D721Med (cell line): ENCODE results near the gene SNX30.
A peak's percentile ranks its signal among the peaks of the same experiment; 100 is the strongest.

Experiments used
- DNase-seq: peaks from one replicate; pipeline ENCODE4 v3.0.0; 2011; ENCODE audit warnings: low spot score; ENCODE audit not compliant: insufficient read length
- FAIRE-seq: peaks from 2 replicates; lab custom pipeline; 2011; peaks lifted over from hg19 to GRCh38; lab: Jason Lieb, UNC
- TF ChIP-seq, protein P1 (sequence below): IDR thresholded peaks from 2 replicates; pipeline ENCODE4 v1.5.1; 2012; ENCODE audit warnings: mild to moderate bottlenecking, control low read depth; ENCODE audit not compliant: insufficient read depth; ENCODE audit errors: missing control alignments

Gene SNX30

DNA sequence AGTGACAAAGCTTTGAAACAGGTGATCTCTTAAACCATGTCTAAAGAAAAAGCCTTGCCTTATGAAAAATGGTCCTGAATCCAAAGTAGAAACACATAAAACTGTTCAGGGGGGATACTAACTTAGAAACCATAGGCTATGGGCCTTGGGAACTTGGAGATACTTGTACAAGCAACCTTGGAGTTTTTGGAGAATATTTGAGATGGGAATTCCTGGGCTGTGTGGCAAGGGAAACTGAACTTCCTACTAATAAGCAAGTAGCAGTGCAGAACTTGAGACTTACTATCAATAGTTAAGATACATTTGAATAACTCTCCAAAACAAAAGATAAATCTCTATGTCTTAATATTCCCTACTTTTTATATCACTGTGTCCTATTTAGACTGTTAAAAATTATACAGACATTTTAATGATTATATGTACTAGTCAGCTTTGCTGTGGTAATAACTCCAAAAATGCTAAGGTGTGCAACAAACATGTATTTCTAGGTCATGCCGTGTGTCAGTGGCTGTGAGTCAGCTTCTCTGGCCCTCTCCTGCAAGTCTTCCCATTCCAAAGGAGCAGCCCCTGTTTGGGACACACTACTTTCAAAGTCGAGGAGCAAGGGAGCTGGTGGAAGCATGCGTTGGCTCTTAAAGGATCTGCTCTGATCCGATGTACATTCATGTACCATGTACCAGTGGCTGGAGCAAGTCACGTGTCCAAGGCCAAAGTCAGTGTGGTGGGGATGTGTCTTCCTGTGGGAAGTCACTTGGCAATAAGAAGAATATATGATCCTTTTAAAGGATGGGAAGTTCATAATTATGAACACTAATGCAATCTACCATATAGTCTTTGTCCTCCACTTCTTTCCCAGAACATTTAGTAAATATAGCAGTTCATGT, 39.6 kb downstream of the SNX30 start:
- DNase-seq, result no peak
- TF ChIP-seq, protein P1, sequence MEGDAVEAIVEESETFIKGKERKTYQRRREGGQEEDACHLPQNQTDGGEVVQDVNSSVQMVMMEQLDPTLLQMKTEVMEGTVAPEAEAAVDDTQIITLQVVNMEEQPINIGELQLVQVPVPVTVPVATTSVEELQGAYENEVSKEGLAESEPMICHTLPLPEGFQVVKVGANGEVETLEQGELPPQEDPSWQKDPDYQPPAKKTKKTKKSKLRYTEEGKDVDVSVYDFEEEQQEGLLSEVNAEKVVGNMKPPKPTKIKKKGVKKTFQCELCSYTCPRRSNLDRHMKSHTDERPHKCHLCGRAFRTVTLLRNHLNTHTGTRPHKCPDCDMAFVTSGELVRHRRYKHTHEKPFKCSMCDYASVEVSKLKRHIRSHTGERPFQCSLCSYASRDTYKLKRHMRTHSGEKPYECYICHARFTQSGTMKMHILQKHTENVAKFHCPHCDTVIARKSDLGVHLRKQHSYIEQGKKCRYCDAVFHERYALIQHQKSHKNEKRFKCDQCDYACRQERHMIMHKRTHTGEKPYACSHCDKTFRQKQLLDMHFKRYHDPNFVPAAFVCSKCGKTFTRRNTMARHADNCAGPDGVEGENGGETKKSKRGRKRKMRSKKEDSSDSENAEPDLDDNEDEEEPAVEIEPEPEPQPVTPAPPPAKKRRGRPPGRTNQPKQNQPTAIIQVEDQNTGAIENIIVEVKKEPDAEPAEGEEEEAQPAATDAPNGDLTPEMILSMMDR, result no peak
- FAIRE-seq, result no peak

DNA sequence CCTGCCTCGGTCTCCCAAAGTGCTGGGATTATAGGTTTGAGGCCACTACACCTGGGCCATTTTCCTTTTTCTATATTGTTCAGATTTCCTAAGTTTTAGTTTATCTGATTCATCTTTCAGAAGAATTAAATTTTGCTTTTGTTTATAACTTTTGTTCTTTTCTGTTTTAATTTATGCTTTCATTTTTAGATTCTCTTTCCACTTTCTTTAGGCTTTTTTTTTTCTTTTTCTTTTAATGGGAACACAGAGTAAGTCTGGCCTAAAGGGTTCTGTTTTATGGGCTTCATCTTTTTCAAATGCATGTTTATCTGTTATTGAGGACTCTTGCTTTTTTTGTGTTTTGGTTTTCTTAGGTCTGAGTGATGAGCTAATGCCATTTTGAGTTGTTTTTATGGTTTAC, 42.1 kb downstream of the SNX30 start:
- DNase-seq, result no peak
- FAIRE-seq, result no peak
- TF ChIP-seq, protein P1, result no peak

- DNase-seq (no peak), FAIRE-seq (no peak)
- TF ChIP-seq, protein P1, result peak; percentile 74
Observed at GRCh38 chr9:112793213-112793810, 42.8 kb downstream of the SNX30 start.

DNA sequence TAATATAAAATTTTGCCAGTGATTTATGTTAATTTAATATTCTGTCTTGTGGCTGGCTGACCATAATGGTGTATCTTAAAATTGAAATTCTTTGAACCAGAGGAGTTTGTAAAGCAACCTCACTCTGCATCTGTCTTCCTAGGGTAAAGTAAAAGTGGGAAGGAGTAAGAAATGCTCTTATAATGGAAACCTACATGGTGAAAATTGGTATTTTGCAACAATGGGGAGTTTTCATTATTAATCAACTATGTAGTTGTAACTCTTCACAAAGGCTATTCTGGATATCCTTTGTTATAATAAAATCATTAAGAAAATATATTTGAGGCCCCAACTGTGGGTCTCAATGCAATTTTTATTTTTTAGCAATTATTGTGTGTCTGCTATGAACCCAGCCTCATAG, 44.2 kb downstream of the SNX30 start:
- DNase-seq (no peak), FAIRE-seq (no peak)
- TF ChIP-seq, protein P1, result no peak

DNA sequence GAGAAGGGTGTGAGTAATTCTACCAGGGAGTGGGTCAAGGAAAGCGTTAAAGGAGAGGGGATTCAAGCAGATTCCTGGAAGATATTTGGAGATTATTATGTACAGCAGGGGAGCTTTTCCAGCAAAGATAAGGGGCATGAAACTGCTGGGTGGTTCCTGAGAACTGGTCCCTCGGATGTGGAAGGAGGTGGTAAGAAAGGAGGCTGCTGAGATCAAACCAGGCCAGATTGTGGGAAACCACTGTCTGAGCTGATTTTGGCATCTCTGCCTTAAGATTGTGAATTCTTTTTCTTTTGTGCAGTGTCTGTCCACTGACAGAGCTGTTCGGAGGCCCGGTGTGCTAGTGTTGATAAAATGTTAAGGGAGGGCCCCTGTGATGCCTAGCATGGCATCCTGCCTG, 45.4 kb downstream of the SNX30 start:
- FAIRE-seq, result no peak
- DNase-seq, result no peak
- TF ChIP-seq, protein P1, result no peak

DNA sequence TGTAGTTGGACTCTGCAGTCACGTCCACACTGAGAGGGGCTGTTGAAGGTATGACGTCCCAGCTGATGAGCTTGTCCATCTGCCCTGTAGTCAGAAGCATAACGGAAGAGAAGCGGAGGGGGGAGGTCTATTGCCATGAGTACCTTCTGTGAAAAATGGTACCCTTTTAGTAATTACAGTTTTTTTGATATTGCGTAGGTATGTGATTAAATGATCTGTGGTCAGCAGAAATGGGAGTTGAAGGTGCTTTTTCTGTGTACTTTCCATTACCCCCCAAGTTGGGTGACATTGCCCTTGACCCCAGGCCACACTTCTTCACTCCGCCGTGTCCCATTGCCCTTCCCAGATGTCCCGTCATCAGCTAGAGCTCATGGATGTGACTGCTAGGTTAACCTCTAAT, 45.9 kb downstream of the SNX30 start:
- DNase-seq, result no peak
- FAIRE-seq, result no peak
- TF ChIP-seq, protein P1, result no peak
